HG02981 (cell line): ENCODE data around the gene SLC35G1.

Source experiments
- ATAC-seq: cut with Tn5 transposase; IDR thresholded peaks from one replicate; pipeline ENCODE4 v1.9.1; 2021; ENCODE audit warnings: mild to moderate bottlenecking, moderate library complexity; ENCODE audit not compliant: unreplicated experiment

Gene SLC35G1

GRCh38 chr10:93947055-93947454, 53.3 kb downstream of the SLC35G1 start:
- ATAC-seq = no peak

GRCh38 chr10:93947524-93947923, 53.7 kb downstream of the SLC35G1 start:
- ATAC-seq = no peak

DNA sequence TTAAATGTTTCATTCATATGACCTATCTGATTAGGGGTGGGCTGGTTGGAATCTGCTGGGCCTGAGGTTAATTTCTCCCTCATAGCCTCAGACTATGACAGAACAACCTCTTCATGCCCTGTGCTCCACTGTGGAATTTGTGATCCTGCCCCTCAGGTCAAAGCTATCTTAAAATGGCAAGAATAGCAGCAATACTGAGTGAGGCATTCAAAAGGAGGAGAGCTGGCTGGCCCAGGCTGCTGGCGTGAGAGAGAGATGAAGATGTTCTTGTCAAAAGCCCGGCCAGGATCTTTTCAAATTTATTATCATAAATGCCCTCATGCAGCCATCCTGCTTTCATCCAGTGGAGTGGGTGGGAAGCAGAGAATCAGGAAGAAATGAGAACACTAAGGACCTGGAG, 58.1 kb downstream of the SLC35G1 start:
- ATAC-seq = no peak
